ENCODE measurements around the gene PAEP. TPM values are rescaled to one million over a fixed set of nuclear protein-coding genes. Genes with fewer than 3 reads are reported as not detected.

PAEP gene
- total and polyA plus RNA-seq, 9 donors: 0.41 to 8.8 (median 1.2) TPM; not detected in 2

DNA sequence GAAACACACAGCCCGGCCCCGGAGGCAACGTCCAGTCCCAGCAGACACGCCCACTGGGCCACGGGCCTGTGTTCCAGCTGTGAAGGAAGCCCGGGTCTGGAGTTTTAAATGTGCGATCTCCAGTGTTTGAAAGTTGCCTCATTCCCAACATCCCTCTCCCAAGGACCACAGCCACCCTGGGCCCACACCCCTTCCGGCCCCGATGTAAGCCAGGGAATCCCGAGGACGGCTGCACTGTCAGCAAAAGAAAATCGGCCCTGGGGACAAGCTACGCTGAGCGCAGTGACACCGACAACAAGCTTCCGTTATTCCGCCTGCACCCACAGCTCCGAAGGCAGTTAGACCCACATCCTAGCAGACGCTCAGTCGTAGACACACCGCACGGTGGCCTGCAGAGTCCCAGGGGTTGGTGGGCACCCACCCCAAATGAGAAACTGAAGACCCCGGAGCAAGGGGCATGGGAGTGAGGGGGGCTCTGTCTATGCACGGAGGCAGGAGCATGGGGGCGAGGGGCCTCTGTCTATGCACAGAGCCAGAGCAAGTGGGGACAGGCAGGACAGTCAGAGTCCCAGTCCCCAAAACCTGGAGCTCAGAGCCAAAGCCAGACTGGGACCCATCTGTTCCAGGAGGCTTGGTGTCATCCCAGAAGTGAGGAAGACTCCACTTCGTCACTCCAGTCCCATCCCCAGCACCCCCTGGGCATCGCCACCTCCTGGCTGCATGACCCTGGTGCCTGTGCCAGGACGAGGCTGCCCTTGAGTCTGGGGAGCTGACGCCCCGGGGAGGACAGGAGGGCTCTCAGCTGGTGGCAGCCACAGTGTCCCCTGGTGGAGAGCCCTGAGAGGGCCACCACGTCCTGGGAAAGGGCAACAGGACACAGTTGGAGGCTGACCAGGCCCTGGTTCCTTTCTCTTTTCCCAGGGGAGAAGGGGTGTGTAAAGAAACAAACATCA, 54.4 kb downstream of the PAEP start:
- no peaks in the 10 kb centered on the region for H3K36me3 ChIP-seq
- H3K27me3 ChIP-seq: no peaks in the 10 kb centered on the region
- no peak overlapping the region for H3K27ac ChIP-seq
- no peaks in the 10 kb centered on the region for H3K4me1 ChIP-seq (ENCODE audit: insufficient read depth)
- 61 to 66% (median 64%) methylated on average over 31 of the region's 31 CpGs for WGBS, 3 donors
- no peak overlapping the region for H3K4me3 ChIP-seq
- no peaks in the 10 kb centered on the region for H3K9me3 ChIP-seq
- TF ChIP-seq POLR2A (IDR thresholded peaks at IDR 0.05): no peak
- TF ChIP-seq, protein P1, sequence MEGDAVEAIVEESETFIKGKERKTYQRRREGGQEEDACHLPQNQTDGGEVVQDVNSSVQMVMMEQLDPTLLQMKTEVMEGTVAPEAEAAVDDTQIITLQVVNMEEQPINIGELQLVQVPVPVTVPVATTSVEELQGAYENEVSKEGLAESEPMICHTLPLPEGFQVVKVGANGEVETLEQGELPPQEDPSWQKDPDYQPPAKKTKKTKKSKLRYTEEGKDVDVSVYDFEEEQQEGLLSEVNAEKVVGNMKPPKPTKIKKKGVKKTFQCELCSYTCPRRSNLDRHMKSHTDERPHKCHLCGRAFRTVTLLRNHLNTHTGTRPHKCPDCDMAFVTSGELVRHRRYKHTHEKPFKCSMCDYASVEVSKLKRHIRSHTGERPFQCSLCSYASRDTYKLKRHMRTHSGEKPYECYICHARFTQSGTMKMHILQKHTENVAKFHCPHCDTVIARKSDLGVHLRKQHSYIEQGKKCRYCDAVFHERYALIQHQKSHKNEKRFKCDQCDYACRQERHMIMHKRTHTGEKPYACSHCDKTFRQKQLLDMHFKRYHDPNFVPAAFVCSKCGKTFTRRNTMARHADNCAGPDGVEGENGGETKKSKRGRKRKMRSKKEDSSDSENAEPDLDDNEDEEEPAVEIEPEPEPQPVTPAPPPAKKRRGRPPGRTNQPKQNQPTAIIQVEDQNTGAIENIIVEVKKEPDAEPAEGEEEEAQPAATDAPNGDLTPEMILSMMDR (IDR thresholded peaks at IDR 0.05): no peak
- TF ChIP-seq EP300 (IDR thresholded peaks at IDR 0.05): no peak
- intact Hi-C loops (cut with DNase I): no loop called here
- DNase-seq: no peak

Other genes with a start within 250 kb of the PAEP start
- 10 to 100 TPM in 6 of 7 donors, 1 to 10 TPM in 1; 7.0 to 19.9 (median 14.8) TPM for gene PPP1R26, start 82.0 kb upstream of the PAEP start, total RNA-seq
- 10 to 100 TPM in 1 of 2 donors, 1 to 10 TPM in 1; 3.4 to 10.2 TPM for gene PPP1R26, start 82.0 kb upstream of the PAEP start, polyA plus RNA-seq
- 10 to 100 TPM; 27.2 to 53.2 (median 30.4) TPM for gene MRPS2, start 61.1 kb upstream of the PAEP start, total RNA-seq
- 10 to 100 TPM in 1 of 2 donors, 1 to 10 TPM in 1; 9.7 to 45.4 TPM for gene MRPS2, start 61.1 kb upstream of the PAEP start, polyA plus RNA-seq
- gene LCN1, start 40.3 kb upstream of the PAEP start, total RNA-seq: 1 to 10 TPM in 2 of 7 donors, not detected in 5; 2.3 to 5.3 TPM
- gene LCN1, start 40.3 kb upstream of the PAEP start, polyA plus RNA-seq: not detected
- gene OBP2A, start 15.6 kb upstream of the PAEP start, total RNA-seq: 1 to 10 TPM in 4 of 7 donors, not detected in 3; 1.4 to 7.8 (median 4.8) TPM
- not detected for gene OBP2A, start 15.6 kb upstream of the PAEP start, polyA plus RNA-seq
- gene GLT6D1, start 77.8 kb downstream of the PAEP start, total RNA-seq: not detected
- not detected for gene GLT6D1, start 77.8 kb downstream of the PAEP start, polyA plus RNA-seq
- not detected for gene LCN9, start 101.6 kb downstream of the PAEP start, total RNA-seq
- gene LCN9, start 101.6 kb downstream of the PAEP start, polyA plus RNA-seq: not detected
- gene SOHLH1, start 137.7 kb downstream of the PAEP start, total RNA-seq: under 1 TPM in 1 of 7 donors, not detected in 6; 0.17 TPM
- under 1 TPM in 1 of 2 donors, not detected in 1; 0.36 TPM for gene SOHLH1, start 137.7 kb downstream of the PAEP start, polyA plus RNA-seq
- 10 to 100 TPM in 2 of 7 donors, 1 to 10 TPM in 4, under 1 TPM in 1; 0.83 to 12.0 (median 6.4) TPM for gene KCNT1, start 140.4 kb downstream of the PAEP start, total RNA-seq
- 1 to 10 TPM; 1.9 to 2.0 TPM for gene KCNT1, start 140.4 kb downstream of the PAEP start, polyA plus RNA-seq

Data from ovary (tissue), 9 donors.